ENCODE data around the gene CALU. TPM values are rescaled to one million over a fixed set of nuclear protein-coding genes. Genes with fewer than 3 reads are reported as not detected.

CALU gene
- total and polyA plus RNA-seq, 2 donors (not counting 1 experiment from before 2014, with no cell fraction given): 5.1 to 11.2 TPM

DNA sequence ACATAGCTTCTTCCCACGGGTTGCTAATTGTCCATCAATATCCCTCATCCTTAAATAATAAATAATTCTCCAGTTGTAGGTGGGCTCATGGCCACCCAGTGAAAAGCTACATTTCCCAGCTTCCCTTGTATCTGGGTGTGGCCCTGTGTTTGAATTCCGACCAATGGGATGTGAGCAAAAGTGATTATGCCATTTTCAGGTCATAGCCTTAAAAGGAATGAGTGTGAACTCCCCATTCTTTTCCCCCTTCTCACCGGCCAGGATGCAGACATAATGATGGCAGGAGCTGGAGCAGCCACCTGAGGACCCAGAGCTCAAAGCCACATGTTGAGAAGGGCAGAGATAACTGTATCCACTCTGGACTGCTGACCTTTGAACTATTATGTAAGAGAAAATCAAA lies 30.3 kb upstream of the CALU start:
- peaks cover 15% of the 10 kb centered on the region for H3K27me3 Mint-ChIP-seq
- no peak for TF ChIP-seq EZH2 (IDR thresholded peaks at IDR 0.05; ENCODE audit: borderline replicate concordance, insufficient read depth, low read depth, low read length, poor library complexity, severe bottlenecking)
- TF ChIP-seq, protein P1, sequence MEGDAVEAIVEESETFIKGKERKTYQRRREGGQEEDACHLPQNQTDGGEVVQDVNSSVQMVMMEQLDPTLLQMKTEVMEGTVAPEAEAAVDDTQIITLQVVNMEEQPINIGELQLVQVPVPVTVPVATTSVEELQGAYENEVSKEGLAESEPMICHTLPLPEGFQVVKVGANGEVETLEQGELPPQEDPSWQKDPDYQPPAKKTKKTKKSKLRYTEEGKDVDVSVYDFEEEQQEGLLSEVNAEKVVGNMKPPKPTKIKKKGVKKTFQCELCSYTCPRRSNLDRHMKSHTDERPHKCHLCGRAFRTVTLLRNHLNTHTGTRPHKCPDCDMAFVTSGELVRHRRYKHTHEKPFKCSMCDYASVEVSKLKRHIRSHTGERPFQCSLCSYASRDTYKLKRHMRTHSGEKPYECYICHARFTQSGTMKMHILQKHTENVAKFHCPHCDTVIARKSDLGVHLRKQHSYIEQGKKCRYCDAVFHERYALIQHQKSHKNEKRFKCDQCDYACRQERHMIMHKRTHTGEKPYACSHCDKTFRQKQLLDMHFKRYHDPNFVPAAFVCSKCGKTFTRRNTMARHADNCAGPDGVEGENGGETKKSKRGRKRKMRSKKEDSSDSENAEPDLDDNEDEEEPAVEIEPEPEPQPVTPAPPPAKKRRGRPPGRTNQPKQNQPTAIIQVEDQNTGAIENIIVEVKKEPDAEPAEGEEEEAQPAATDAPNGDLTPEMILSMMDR (IDR thresholded peaks at IDR 0.05): no peak
- intact Hi-C loops (cut with micrococcal nuclease): no loop called here
- no peaks in the 10 kb centered on the region for H3K4me1 Mint-ChIP-seq
- Histone ChIP-seq H4K20me1 (ENCODE audit: control insufficient read depth, insufficient read depth, low read length, poor library complexity, severe bottlenecking) (no peaks in the 10 kb centered on the region), H3K79me2 (ENCODE audit: control insufficient read depth, insufficient read depth, low read length) (no peaks in the 10 kb centered on the region), H3K9ac (ENCODE audit: low read length) (no peak overlapping the region), H3K36me3 (replicated peaks in 1 of 2; ENCODE audit: control extremely low read depth in 1 of 2, control insufficient read depth in 1 of 2, extremely low read depth in 1 of 2, insufficient read depth in 2 of 2, low read length in 1 of 2) (no peaks in the 10 kb centered on the region), H3K4me2 (replicated peaks; ENCODE audit: low read depth, low read length, poor library complexity, severe bottlenecking) (no peak overlapping the region), H3K27me3 (replicated peaks in 1 of 4; ENCODE audit: control extremely low read depth in 1 of 4, control insufficient read depth in 3 of 4, insufficient read depth in 4 of 4, low read length in 3 of 4) (no peaks in the 10 kb centered on the region), H2AFZ (ENCODE audit: insufficient read depth, low read depth, low read length, poor library complexity, severe bottlenecking) (no peak overlapping the region), H3K27ac (ENCODE audit: low read length in 2 of 2) (no peak overlapping the region), H3K4me1 (ENCODE audit: control insufficient read depth in 2 of 2, insufficient read depth in 2 of 2, low read length in 2 of 2) (no peaks in the 10 kb centered on the region), H3K9me3 (ENCODE audit: control extremely low read depth in 1 of 3, control insufficient read depth in 2 of 3, insufficient read depth in 1 of 3, low read length in 2 of 3) (peaks cover 0 to 8% (median 0%) of the 10 kb centered on the region in 3 donors), H3K4me3 (ENCODE audit: control extremely low read depth in 1 of 5, extremely low read depth in 1 of 5, insufficient read depth in 1 of 5, low read depth in 2 of 5, low read length in 4 of 5) (no peak overlapping the region)
- no peak overlapping the region for H3K27ac Mint-ChIP-seq
- DNase-seq (no peak), ATAC-seq (ENCODE audit: low read depth) (no peak)
- POLR2A ChIA-PET: no interaction called here
- no peak overlapping the region for H3K4me3 Mint-ChIP-seq
- H3K9me3 Mint-ChIP-seq (ENCODE audit: insufficient read depth): peaks cover 2% of the 10 kb centered on the region
- no CpG with 5 or more reads among the region's 3 CpGs for WGBS (ENCODE audit: insufficient coverage)
- CTCF ChIA-PET: interaction anchor here (0.9 kb wide), 1 partner anchor 44 kb away, joined by 3 read pairs; no protein-coding TSS in a partner anchor

DNA sequence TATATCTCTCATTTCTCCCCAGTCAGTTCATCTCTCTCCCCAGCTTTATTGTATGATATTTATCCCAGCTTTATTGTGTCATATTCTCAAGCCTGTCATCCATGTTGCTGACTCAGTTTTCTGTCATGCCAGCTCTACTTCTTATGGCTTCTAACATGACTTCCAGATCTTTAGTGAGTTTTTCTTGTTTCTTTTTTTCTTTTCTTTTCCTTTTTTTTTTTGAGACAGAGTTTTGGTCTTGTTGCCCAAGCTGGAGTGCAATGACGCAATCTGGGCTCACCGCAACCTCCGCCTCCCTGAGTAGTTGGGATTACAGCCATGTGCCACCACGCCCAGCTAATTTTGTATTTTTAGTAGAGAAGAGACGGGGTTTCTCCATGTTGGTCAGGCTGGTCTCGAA lies 28.7 kb upstream of the CALU start:
- H3K4me3 ChIP-seq (ENCODE audit: control extremely low read depth in 1 of 5, extremely low read depth in 1 of 5, insufficient read depth in 1 of 5, low read depth in 2 of 5, low read length in 4 of 5): no peak overlapping the region
- H4K20me1 ChIP-seq (ENCODE audit: control insufficient read depth, insufficient read depth, low read length, poor library complexity, severe bottlenecking): no peaks in the 10 kb centered on the region
- no peaks in the 10 kb centered on the region for H3K79me2 ChIP-seq (ENCODE audit: control insufficient read depth, insufficient read depth, low read length)
- no peak overlapping the region for H3K4me3 Mint-ChIP-seq
- intact Hi-C loops (cut with micrococcal nuclease): no loop called here
- no peak overlapping the region for H3K4me2 ChIP-seq (replicated peaks; ENCODE audit: low read depth, low read length, poor library complexity, severe bottlenecking)
- peaks cover 2% of the 10 kb centered on the region for H3K9me3 Mint-ChIP-seq (ENCODE audit: insufficient read depth)
- no peak overlapping the region for H2AFZ ChIP-seq (ENCODE audit: insufficient read depth, low read depth, low read length, poor library complexity, severe bottlenecking)
- ATAC-seq (ENCODE audit: low read depth) (no peak), DNase-seq (no peak)
- TF ChIP-seq, protein P1 (IDR thresholded peaks at IDR 0.05): no peak
- no peak for TF ChIP-seq EZH2 (IDR thresholded peaks at IDR 0.05; ENCODE audit: borderline replicate concordance, insufficient read depth, low read depth, low read length, poor library complexity, severe bottlenecking)
- H3K27ac ChIP-seq (ENCODE audit: low read length in 2 of 2): no peak overlapping the region
- H3K36me3 ChIP-seq (replicated peaks in 1 of 2; ENCODE audit: control extremely low read depth in 1 of 2, control insufficient read depth in 1 of 2, extremely low read depth in 1 of 2, insufficient read depth in 2 of 2, low read length in 1 of 2): no peaks in the 10 kb centered on the region
- peaks cover 22% of the 10 kb centered on the region for H3K27me3 Mint-ChIP-seq
- ChIA-PET CTCF (no interaction called here), POLR2A (no interaction called here)
- peaks cover 0 to 8% (median 1%) of the 10 kb centered on the region in 4 experiments for H3K27me3 ChIP-seq (replicated peaks in 1 of 4; ENCODE audit: control extremely low read depth in 1 of 4, control insufficient read depth in 3 of 4, insufficient read depth in 4 of 4, low read length in 3 of 4)
- peaks cover 0 to 8% (median 0%) of the 10 kb centered on the region in 3 donors for H3K9me3 ChIP-seq (ENCODE audit: control extremely low read depth in 1 of 3, control insufficient read depth in 2 of 3, insufficient read depth in 1 of 3, low read length in 2 of 3)
- H3K27ac Mint-ChIP-seq: no peak overlapping the region
- no peak overlapping the region for H3K9ac ChIP-seq (ENCODE audit: low read length)
- H3K4me1 ChIP-seq (ENCODE audit: control insufficient read depth in 2 of 2, insufficient read depth in 2 of 2, low read length in 2 of 2): no peaks in the 10 kb centered on the region
- WGBS (ENCODE audit: insufficient coverage): 93% methylated on average over 5 of the region's 6 CpGs
- no peaks in the 10 kb centered on the region for H3K4me1 Mint-ChIP-seq

Measured in B cell (primary cell).